NCI-H2107 treated with DMSO at 0.1 percent for 48 hours (cell line): Measurements from ENCODE around the gene TNNT2.

Experiments
- DNase-seq: peaks from one replicate; lab custom pipeline; 2025; ENCODE audit not compliant: unreplicated experiment; lab: John Stamatoyannopoulos, UW

Gene TNNT2

GRCh38 chr1:201377611-201378092 is at the start of gene TNNT2:
TNNT2 (minus strand) TSS chr1:201377680; CDS start chr1:201373254, 4,426 bp downstream.
- no peak for DNase-seq

DNA sequence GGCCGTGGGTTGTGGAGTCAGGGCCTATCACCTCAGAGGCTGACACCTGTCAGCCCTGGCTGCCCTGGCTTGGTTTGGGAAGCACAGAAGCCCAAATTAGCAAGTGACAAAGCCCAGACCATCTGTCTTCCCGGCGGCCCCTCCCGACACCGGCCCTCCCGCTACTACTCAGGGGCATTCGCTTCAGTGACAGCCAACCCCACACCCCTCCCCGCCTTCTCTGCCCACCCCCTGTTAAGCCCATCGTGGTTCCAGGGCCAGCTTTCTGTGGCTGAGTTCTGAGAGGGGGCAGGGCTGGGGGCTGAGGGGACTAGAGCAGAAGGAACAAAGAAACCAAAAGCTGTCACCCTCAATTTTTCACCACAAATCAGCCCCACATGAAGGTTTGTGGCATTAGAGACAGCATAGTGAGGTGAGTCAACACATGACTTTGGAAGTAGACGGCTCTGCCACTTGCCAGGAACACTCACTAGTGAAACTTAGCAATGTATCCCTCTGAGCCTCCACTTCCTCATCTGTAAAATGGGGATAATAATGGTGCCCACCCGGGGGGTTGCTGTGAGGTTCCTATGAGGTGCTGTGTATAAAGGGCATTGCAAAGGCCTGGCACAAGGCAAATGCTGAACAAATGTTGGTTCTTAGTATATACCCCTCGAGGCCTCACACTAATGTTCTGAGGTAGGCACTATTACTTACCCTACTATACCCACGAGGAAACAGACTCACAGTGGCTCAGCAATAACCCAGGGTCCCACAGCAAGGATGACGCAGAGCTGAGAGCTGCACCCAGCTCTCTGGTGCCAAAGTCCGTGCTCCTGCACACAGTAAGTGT is 49.2 kb upstream of the TNNT2 start:
- peak; percentile 15 for DNase-seq

DNA sequence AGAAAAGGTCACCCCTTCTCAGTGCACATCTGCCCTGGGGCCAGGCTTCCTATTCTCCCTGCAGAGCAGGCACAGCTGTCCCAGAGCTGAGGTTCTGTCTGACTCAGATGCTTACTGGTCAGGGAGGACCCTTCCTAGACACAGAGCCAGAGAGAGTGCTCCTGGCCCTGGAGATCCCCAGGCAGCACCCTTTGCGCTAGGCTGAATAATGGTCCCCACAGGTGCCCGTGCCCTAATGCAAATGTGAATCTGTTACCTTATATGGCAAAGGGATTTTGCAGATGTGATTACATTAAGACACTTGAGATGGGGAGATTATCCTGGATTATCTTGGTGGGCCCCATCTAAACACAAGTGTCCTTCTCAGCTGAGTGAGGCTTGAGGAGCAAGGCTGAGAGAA is 46.7 kb upstream of the TNNT2 start:
- no peak for DNase-seq

DNA sequence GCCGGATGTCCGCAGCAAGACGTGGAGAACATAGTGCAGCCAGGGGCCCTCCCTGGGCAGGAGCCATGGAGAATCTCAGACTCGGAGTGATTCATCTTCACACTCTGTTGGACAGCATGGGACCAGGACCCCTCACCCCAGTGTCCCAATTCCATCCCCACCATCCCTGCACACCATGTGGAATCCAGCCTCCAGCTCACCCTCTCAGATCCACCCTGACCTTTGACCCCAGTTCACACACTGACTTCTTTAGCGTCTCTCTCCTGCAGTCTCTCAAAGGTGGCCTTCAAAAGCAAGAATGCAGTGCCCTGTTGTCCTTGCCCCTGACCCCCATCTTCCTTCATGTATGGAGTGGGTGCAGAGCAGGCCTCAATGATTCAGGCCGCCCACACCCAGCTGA is 46.2 kb upstream of the TNNT2 start:
- DNase-seq: no peak

- peak; percentile 41 for DNase-seq
Measured at GRCh38 chr1:201422436-201423030, 45.1 kb upstream of the TNNT2 start.

DNA sequence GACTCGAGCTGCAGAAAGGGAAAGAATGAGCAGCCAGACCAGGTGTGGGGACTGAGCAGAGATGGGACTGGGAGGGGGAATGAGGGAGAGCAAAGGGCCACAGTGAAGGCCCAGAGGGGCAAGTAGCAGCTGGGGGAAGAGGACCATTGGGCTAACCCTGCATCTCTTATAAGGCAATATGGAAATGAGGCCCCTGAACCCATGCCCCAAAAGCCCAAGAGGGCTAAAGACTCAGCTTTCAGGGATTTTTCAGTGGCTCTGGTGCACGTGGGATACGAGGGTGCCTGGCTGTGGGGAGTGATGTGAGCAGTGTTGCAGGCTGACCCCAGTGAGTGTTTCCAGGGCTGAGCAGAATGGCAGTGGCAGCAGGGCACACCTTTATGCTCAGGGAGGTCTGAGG is 44.5 kb upstream of the TNNT2 start:
- peak; percentile 40 for DNase-seq

- DNase-seq: no peak
Measured at GRCh38 chr1:201421041-201421440, 43.6 kb upstream of the TNNT2 start.

- DNase-seq: no peak
Measured at GRCh38 chr1:201420608-201421002, 43.1 kb upstream of the TNNT2 start.

DNA sequence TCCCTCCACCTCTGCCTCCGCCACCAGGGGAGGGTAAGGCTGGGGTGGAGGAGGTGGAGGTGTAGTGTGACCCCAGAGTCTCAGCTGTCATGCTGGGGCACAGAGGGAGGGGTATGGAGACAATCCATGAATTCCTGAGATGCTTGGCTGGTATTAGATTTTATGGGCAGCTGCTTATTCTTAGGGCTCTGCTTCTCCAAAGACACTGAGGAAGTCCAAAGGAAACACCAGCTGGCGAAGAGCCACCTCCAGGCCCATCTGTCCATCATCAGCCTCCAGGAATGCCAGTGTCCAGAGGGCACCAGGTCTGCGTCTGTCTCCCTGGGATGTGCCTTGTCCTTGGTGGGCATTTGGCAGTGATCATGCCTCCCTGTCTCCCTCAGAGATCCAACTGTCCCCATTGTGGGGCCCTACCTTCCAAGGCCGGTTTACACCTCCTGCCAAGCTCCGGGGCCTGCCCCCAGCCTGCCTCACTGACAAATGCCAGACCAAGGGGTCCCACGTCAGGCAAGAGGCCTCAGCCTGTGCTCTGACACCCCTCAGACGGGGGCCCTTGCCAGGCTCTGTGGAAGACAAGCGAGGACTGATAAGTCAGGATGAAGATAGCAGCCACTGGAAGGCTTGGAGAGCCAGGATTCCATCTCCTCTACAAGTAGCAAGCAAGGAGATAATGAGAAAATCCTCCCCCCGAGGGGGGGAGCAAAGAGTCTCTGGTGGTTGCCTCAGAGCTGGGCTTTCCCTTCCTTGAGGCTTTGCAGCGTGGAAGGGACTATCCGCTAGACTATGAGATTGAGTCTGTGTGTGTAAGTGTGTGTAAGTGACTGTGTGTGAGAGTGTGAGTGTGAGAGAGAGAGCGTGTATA is 42.5 kb upstream of the TNNT2 start:
- DNase-seq: no peak

DNA sequence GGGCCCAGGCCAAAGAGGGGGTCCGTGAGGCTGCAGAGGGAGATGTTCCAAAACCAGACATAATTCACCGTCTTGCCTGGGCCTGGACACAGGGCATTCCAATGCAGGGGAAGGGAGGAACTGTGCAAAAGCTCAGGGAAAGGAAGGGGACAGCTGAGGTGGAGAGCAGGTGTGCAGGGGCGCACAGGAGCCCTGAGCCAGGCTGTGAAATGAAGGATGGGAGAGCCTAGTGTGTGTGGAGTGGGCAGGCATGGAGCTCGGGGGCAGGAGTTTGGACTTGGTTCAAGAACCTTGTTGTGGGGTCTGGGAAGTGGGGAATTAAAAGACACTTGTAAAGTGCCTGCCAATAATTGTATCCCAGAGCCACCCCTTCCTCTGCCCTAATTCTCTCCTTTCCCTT is 41.8 kb upstream of the TNNT2 start:
- no peak for DNase-seq

DNA sequence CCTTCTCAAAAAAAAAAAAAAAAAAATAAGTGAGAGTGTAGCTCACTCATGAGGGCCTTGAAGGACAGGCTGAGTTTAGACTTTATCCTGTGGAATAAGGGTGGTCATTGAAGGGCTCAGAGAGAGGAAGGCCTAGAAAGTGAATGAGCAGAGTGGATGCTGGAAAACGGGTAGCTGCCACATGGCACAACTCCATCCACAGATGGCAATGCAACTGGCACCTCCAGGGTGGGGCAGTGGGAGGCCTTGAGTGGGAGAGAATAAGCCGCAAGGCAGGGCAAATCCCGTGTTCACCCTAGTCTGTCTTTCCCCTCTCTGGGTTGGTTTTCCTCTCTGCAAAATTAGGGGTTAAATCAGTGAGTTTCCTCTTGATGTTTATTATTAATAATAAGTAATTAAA is 41.0 kb upstream of the TNNT2 start:
- DNase-seq: no peak

DNA sequence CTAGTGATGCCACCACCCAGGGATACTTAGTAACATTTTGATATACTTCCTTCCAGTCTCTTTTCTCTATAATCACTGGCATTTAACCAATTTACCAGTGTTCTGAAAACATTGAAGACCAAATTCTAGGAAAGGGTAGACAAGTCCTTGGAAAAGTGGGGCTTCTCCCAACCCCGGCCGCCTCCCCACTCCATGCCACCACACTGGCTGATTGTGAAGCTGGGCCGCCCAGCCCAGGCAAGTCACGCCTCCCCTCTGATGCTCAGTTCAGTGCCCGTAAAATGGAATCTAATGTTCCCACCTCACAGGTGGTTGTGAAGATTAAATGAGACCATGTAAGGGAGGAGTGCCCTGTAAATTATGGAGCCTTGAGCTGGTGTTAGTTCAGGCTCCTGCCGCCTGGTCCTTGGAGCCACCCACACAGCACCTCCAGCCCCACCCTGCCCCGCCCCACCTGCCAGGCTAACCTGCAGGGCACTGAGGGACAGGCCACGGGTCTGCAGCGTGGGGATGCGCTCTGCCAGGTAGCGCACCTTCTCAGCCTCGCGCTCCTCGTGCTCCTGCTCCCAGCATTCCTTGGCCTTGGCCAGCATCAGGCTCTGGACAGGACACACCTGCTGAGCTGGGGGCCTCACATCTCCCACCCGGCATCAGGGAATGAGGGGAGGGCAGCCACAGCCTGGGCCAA is 36.7 kb upstream of the TNNT2 start:
- DNase-seq: no peak

DNA sequence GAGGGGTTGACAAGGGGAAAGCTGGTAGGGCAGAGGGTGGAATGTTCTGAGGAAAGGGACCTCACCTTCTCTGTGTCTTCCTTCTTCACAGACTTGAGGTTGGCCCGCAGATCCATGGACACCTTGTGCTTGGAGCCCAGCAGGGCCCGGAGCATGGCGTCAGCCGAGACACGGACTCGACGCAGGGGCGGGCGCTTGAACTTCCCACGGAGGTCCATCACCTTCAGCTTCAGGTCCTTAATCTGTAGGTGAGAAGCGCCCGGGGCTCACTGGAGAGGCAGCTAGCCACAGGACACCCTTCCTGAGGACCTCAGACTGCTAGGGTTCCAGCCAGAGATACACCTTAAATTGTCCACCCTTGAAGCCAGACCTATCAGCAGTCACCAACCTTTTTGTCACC is 33.8 kb upstream of the TNNT2 start:
- DNase-seq: no peak

GRCh38 chr1:201409440-201409839 is 32.0 kb upstream of the TNNT2 start:
- no peak for DNase-seq

DNA sequence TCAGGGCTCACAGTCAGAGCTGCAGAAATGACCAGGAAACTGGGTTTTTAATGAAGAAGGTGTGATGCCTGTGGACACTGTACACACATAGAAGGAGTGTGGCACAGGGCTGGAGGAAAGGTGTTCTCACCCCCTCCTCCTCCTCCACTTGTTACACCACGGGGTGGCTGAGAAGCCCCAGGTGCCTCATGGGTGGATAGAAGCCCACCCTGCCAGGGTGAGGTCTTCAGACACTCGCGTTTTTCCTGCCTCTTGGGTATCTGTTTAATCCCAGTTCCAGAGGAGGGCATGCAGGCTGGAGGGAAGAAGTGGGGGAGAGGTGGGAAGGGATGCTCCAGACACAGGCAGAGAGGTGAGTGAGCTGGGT is 31.3 kb upstream of the TNNT2 start:
- no peak for DNase-seq

- DNase-seq: peak; percentile 81
Measured at GRCh38 chr1:201408176-201408833, 30.8 kb upstream of the TNNT2 start.

GRCh38 chr1:201406831-201407406 is 29.4 kb upstream of the TNNT2 start:
- DNase-seq: no peak

GRCh38 chr1:201405484-201405831 is 28.0 kb upstream of the TNNT2 start:
- no peak for DNase-seq

GRCh38 chr1:201404722-201405483 is 27.4 kb upstream of the TNNT2 start:
- no peak for DNase-seq

DNA sequence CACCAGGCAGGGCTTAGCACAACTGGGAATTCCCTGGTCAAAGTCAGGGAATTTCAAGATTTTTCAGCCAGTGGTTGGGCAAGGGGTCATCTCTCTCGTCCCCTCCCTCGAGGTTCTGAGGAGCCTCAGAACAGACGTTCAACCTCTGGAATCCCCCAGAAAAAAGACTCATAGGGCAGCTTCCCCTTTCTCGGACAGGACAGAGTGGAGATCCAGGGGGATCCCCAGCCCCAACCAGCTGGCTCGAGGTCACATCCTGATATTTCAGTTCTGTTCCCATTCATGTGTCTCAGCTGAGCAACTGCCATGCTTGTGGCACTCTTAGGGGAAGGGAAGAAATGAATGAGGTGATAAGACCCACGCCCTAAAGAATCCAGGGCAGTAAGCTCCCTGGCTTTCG is 26.6 kb upstream of the TNNT2 start:
- DNase-seq: no peak
